ENCODE results near the gene TOX2.

- TF ChIP-seq POLR2A (IDR thresholded peaks at IDR 0.05): no peak
- TF ChIP-seq, protein P1, sequence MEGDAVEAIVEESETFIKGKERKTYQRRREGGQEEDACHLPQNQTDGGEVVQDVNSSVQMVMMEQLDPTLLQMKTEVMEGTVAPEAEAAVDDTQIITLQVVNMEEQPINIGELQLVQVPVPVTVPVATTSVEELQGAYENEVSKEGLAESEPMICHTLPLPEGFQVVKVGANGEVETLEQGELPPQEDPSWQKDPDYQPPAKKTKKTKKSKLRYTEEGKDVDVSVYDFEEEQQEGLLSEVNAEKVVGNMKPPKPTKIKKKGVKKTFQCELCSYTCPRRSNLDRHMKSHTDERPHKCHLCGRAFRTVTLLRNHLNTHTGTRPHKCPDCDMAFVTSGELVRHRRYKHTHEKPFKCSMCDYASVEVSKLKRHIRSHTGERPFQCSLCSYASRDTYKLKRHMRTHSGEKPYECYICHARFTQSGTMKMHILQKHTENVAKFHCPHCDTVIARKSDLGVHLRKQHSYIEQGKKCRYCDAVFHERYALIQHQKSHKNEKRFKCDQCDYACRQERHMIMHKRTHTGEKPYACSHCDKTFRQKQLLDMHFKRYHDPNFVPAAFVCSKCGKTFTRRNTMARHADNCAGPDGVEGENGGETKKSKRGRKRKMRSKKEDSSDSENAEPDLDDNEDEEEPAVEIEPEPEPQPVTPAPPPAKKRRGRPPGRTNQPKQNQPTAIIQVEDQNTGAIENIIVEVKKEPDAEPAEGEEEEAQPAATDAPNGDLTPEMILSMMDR (IDR thresholded peaks at IDR 0.05): no peak
These were observed 66.9 kb downstream of the TOX2 start for GRCh38 chr20:43981540-43981939.

All from thyroid gland (tissue), 4 donors.